ENCODE data around the gene ST6GALNAC4. TPM values are rescaled to one million over a fixed set of nuclear protein-coding genes. Genes with fewer than 3 reads are reported as not detected.
A peak's percentile ranks its signal among the peaks of the same experiment; 100 is the strongest.

Gene ST6GALNAC4
- total and polyA plus RNA-seq, 9 of the 15 experiments (the other 6 are each of a cell fraction or from before 2014, with no cell fraction given): 2.6 to 43.1 (median 15.4) TPM

- TF ChIP-seq CLOCK (CRISPR knock-in tag; IDR thresholded peaks at IDR 0.05; ENCODE audit: borderline replicate concordance): no peak
- peak; percentile 20; the same call in 1 of the 2 replicates for TF ChIP-seq PHB (CRISPR knock-in tag; IDR thresholded peaks at IDR 0.05)
- TF ChIP-seq TSC22D4 (tag; IDR thresholded peaks at IDR 0.05): no peak
- TF ChIP-seq KDM1A (IDR thresholded peaks at IDR 0.05): no peak
- no peak for TF ChIP-seq LARP7 (IDR thresholded peaks at IDR 0.05)
- TF ChIP-seq IFI16 (CRISPR knock-in tag; IDR thresholded peaks at IDR 0.05): no peak
- TF ChIP-seq ZNF277 (CRISPR knock-in tag; IDR thresholded peaks at IDR 0.05; ENCODE audit: borderline replicate concordance): no peak
- no peak for TF ChIP-seq ZKSCAN3 (CRISPR knock-in tag; IDR thresholded peaks at IDR 0.05)
- no peak for TF ChIP-seq ELK1 (CRISPR knock-in tag; IDR thresholded peaks at IDR 0.05)
- TF ChIP-seq SMAD1 (IDR thresholded peaks at IDR 0.05; ENCODE audit: low read depth, low read length, partially characterized antibody): no peak
- no peak for TF ChIP-seq ZNF695 (CRISPR knock-in tag; IDR thresholded peaks at IDR 0.05)
- peak; percentile 75 for TF ChIP-seq FOSL1 (tag; conservative IDR thresholded peaks at IDR 0.05)
- peak; percentile 27; the same call in 1 of the 2 replicates for TF ChIP-seq PHB2 (IDR thresholded peaks at IDR 0.05; ENCODE audit: low read depth)
- no peak for TF ChIP-seq RHOXF2B (CRISPR knock-in tag; conservative IDR thresholded peaks at IDR 0.05)
- no peak; the same call in 1 of the 2 replicates for TF ChIP-seq ZBTB1 (CRISPR knock-in tag; IDR thresholded peaks at IDR 0.05; ENCODE audit: borderline replicate concordance, low read depth)
- no peak for TF ChIP-seq KLF6 (CRISPR knock-in tag; IDR thresholded peaks at IDR 0.05; ENCODE audit: borderline replicate concordance)
- TF ChIP-seq DACH1 (IDR thresholded peaks at IDR 0.05; ENCODE audit: partially characterized antibody): no peak
- TF ChIP-seq THRAP3 (IDR thresholded peaks at IDR 0.05; ENCODE audit: borderline replicate concordance): no peak
- peak; percentile 42; the same call in 1 of the 2 replicates for TF ChIP-seq KLF16 (IDR thresholded peaks at IDR 0.05)
- TF ChIP-seq CREB1 (IDR thresholded peaks at IDR 0.05): peak; percentile 52; the same call in 1 of the 2 replicates
- TF ChIP-seq CREB1 (CRISPR knock-in tag; IDR thresholded peaks at IDR 0.05): no peak; the same call in 1 of the 2 replicates
- TF ChIP-seq SNIP1 (IDR thresholded peaks at IDR 0.05; ENCODE audit: low read depth): peak; percentile 49; the same call in 1 of the 2 replicates
- no peak for TF ChIP-seq ILF3 (IDR thresholded peaks at IDR 0.05; ENCODE audit: borderline replicate concordance)
- no peak for TF ChIP-seq GATAD2B (IDR thresholded peaks at IDR 0.05; ENCODE audit: borderline replicate concordance)
- no peak for TF ChIP-seq SMAD2 (IDR thresholded peaks at IDR 0.05; ENCODE audit: low read depth, low read length)
- TF ChIP-seq ZNF444 (CRISPR knock-in tag; IDR thresholded peaks at IDR 0.05): no peak
- no peak for TF ChIP-seq KAT8 (IDR thresholded peaks at IDR 0.05; ENCODE audit: low read depth)
These were observed 54.5 kb downstream of the ST6GALNAC4 start (continued) for GRCh38 chr9:127862075-127863011.
